ENCODE results near the gene KPRP.

The KPRP gene

DNA sequence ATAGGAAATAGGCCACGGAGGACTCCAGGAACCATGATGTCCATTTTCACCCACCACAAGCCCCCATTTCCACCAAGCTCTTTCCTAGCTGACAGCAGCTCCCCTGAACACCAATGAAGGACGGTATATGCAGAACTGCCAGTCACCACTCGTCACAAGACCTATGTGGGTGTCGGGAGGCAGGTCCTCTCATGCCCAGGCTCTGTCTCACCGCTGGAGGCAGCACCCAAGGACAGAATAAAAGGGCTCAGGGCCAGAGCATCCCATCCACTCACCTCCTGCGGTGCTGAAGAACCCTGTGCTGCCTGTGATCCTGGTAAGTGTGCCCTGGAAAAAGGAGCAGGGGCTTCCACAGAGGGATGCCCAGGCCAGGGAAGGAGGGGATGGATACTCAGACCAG is 17.1 kb downstream of the KPRP start, which contains the start of gene LCE1F:
Gene LCE1F (plus strand): TSS at position 266 of the 400 bp plus-strand sequence. CDS start 1,232 bp downstream, outside the sequence.
- no peak for DNase-seq

DNA sequence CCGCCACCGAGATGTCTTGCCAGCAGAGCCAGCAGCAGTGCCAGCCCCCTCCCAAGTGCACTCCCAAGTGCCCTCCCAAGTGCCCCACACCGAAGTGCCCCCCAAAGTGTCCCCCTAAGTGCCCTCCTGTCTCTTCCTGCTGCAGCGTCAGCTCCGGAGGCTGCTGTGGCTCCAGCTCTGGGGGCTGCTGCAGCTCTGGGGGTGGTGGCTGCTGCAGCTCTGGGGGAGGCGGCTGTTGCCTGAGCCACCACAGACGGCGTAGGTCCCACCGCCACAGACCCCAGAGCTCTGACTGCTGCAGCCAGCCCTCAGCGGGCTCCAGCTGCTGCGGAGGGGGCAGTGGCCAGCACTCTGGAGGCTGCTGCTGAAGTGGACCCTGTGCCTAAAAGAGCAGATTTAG is 18.5 kb downstream of the KPRP start:
- DNase-seq: no peak

DNA sequence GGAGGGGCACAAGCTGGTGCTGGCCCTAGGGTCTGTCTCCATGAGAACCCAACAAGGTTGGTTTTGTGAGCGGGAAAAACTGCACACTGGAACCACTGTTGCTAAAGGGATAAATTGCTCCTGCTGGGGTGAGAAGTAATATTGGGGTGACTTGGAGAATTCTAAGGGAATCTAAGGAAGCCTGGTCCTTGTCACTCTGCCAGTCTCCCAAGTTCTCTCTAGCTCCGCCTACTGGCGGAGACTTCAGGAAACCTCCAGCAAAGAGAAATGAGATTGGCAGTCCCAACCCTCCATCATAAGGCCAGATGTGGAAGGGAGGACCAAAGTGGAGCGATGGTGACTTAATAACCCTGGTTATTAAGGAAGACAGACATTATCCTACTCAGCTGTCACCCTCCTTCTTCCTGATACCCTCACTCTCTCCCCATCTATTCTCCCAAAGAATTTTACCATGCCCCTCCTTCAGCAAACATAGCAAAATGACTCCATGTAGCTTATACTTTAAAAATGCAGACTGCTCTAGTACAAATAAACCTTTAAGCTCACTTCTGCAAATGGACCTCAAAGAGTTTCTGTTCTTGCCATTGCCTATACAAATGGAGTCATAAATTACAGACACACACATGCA is 19.8 kb downstream of the KPRP start:
- no peak for DNase-seq

DNA sequence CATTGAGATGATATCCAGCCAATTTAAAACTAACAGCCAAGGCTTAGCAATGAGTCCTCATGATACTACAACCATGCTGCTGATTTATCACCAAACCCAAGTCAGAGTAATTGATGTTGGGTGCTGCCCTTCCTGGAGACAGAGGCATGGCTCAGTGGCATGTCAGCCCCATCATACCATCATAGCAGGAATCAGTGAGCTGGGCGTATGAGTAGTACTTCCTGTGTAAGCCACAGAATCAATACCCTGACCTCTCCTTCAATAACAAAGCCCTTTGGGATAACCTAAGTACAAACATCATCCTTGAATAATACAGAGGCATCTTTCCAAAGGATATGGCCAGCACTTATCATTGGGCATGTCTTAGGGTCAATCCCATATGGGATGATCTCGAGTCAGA is 25.3 kb downstream of the KPRP start:
- DNase-seq: no peak

DNA sequence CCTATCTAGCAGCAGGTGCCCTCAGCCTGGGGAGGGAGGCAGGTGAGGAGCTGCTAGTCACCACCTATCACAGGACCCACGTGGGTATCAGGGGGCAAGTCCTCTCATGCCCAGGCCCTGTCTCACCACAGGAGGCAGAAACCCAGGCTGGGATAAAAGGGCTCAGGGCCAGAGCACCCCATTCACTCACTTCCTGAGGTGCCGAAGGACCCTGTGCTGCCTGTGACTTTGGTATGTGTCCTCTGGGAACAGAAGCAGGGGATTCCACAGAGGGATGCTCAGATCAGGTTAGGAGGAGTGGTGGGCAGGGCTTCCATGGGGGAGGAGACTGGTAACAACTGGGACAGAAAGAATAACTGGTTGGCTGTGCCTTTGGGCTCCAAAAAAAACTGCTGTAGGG is 28.3 kb downstream of the KPRP start, which contains the start of gene LCE1E:
Gene LCE1E (plus strand): TSS at position 181 of the 400 bp plus-strand sequence. CDS start 1,043 bp downstream, outside the sequence.
- no peak for DNase-seq

DNA sequence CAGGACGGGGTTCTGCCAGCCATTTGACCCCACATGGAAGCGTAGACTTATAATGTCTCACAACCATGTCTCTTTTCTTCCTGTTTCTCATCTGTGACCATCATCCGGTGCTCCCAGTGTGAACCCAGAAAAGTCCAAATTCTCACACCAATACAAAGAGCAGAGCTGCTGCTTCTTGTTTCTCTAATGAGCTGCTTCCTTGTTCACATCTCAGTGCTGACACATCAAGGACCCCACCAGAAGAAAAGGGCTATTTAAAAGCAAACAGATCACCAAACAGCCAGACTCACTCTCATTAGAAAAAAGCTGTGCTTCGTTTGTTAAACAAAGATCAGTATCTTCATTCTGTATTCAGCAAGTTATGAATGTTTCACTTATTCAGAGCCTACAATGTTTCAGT is 37.9 kb downstream of the KPRP start:
- no peak for DNase-seq

DNA sequence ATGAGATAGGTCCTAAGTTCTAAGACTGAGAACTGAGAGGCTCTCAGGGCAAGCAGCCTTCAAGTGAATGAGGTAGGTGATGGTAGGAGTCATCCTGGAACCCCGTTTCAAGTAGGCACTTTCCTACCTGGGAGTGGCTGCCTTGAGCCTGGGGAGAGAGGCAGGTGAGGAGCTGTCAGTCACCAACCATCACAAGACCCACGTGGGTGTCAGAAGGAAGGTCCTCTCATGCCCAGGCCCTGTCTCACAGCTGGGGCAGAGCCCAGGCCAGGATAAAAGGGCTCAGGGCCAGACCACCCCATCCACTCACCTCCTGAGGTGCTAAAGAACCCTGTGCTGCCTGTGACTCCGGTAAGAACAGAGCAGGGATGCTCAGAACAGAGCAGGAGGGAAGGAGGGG is 38.6 kb downstream of the KPRP start, which contains the start of gene LCE1D:
Gene LCE1D (plus strand): TSS at position 301 of the 400 bp plus-strand sequence. CDS start 1,074 bp downstream, outside the sequence.
- no peak for DNase-seq

DNA sequence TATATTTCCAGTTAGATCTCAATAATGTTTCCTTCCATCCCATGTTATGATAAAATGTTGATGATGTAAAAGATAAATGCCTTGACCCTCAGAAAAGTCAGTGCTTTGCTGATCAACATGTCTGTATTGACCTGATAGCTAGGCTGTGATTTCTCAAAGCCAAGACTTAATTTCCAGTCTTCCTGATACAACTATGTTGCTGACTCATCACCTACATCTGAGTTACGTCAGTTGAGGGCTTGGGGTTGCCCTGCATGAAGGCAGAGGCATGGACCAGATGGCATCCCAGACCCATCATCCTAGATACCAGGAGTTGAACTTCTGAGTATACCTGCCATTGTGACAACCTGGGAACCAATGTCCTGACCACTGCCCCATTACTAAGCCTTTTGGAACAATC is 43.5 kb downstream of the KPRP start:
- DNase-seq: no peak

DNA sequence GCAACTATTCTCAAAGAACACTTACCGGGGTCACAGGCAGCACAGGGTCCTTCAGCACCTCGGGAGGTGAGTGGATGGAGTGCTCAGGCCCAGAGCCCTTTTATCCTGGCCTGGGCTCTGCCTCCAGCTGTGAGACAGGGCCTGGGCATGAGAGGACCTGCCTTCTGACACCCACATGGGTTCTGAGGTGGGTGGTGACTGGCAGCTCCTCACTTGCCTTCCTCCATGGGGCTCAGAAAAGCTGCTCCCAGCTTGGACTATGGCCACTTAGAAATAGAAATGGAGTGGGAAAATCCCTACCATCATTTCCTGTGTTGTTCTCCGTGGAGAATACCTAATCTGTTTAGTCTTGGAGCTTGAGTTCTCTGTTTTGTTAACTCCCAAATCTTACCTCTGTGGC is 48.8 kb downstream of the KPRP start, which contains the start of gene LCE1C:
Gene LCE1C (minus strand): TSS at position 76 of the 400 bp plus-strand sequence. CDS start 1,173 bp downstream, outside the sequence.
- no peak for DNase-seq

DNA sequence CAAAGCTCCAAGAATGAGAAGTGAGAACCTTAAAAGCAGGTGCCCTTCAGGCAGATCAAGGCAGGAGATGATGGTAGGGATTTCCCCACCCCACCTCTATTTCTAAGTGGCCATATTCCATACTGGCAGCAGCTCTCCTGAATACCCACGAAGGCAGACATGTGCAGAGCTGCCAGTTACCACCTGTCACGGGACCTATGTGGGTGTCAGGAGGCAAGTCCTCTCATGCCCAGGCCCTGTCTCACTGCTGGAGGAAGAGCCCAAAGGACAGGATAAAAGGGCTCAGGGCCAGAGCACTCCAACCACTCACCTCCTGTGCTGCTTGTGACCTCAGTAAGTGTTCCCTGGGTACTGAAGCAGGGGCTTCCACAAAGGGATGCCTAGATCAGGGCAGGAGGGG is 53.2 kb downstream of the KPRP start:
- no peak for DNase-seq
